Neural crest cell (in vitro differentiated cells): ENCODE results near the gene HNMT. TPM values are rescaled to one million over a fixed set of nuclear protein-coding genes. Genes with fewer than 3 reads are reported as not detected.

Experiments used
- DNase-seq: peaks from one replicate; pipeline ENCODE4 v3.0.0; 2021; ENCODE audit warnings: low read depth, mixed read lengths, low spot score
- H3K27ac Mint-ChIP-seq: one replicate; pipeline ENCODE4 v1.8.0; 2021; ENCODE audit warnings: mild to moderate bottlenecking, mixed read lengths; ENCODE audit not compliant: unreplicated experiment
- H3K27me3 Mint-ChIP-seq: 2 replicates; pipeline ENCODE4 v1.8.0; 2021; ENCODE audit warnings: low read depth, mild to moderate bottlenecking, mixed read lengths
- H3K36me3 Mint-ChIP-seq: 2 replicates; pipeline ENCODE4 v1.8.0; 2021; ENCODE audit warnings: low read depth, mild to moderate bottlenecking, mixed read lengths
- H3K4me1 Mint-ChIP-seq: 2 replicates; pipeline ENCODE4 v1.8.0; 2021; ENCODE audit warnings: mixed read lengths
- H3K4me3 Mint-ChIP-seq: one replicate; pipeline ENCODE4 v1.8.0; 2021; ENCODE audit warnings: mild to moderate bottlenecking, mixed read lengths
- H3K9me3 Mint-ChIP-seq: 2 replicates; pipeline ENCODE4 v1.8.0; 2021; ENCODE audit warnings: mixed read lengths
- total RNA-seq: library from RNA; stranded (reverse); gene quantifications from 2 replicates; pipeline ENCODE4 v1.2.1, GENCODE V29; 2021
- TF ChIP-seq, protein P1 (sequence below): fragments of 200-600 bp; sonication (generic); conservative IDR thresholded peaks from 2 replicates; pipeline ENCODE4 v1.5.0; 2021; ENCODE audit warnings: antibody characterized with exemption, mild to moderate bottlenecking

The HNMT gene
- total RNA-seq, 1 donor from 2014 or later, result 5.5 TPM

GRCh38 chr2:137975280-137976271 lies 11.3 kb downstream of the HNMT start:
- TF ChIP-seq, protein P1, sequence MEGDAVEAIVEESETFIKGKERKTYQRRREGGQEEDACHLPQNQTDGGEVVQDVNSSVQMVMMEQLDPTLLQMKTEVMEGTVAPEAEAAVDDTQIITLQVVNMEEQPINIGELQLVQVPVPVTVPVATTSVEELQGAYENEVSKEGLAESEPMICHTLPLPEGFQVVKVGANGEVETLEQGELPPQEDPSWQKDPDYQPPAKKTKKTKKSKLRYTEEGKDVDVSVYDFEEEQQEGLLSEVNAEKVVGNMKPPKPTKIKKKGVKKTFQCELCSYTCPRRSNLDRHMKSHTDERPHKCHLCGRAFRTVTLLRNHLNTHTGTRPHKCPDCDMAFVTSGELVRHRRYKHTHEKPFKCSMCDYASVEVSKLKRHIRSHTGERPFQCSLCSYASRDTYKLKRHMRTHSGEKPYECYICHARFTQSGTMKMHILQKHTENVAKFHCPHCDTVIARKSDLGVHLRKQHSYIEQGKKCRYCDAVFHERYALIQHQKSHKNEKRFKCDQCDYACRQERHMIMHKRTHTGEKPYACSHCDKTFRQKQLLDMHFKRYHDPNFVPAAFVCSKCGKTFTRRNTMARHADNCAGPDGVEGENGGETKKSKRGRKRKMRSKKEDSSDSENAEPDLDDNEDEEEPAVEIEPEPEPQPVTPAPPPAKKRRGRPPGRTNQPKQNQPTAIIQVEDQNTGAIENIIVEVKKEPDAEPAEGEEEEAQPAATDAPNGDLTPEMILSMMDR, result no peak
- H3K4me3 Mint-ChIP-seq, result no peak overlapping the region
- no peaks in the 10 kb centered on the region for H3K36me3 Mint-ChIP-seq
- no peaks in the 10 kb centered on the region for H3K27me3 Mint-ChIP-seq
- no peak for DNase-seq
- no peak overlapping the region for H3K27ac Mint-ChIP-seq
- H3K9me3 Mint-ChIP-seq, result no peaks in the 10 kb centered on the region
- no peaks in the 10 kb centered on the region for H3K4me1 Mint-ChIP-seq

GRCh38 chr2:137976274-137976673 lies 12.0 kb downstream of the HNMT start:
- Mint-ChIP-seq H3K4me3 (no peak overlapping the region), H3K27ac (no peak overlapping the region)
- TF ChIP-seq, protein P1, result no peak

DNA sequence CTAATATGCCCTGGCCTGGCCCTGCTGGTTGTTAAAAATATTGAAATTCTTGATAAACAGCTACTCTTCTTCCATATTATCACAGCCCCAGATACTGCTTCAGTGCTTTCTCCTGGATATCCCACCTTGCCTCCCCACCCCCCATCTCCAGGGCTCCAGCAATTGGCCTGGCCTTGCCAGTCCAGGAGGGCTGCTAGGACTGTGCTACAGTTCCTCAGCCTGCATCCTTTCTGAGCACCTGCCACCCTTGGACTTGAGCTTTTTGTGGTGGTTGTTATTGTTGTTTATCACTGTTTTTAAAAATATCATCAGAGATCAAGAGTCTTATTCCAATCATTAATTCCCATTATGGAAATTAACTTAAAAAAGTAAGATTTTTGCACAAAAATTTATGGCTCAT lies 13.5 kb downstream of the HNMT start:
- TF ChIP-seq, protein P1, result no peak
- H3K4me3 Mint-ChIP-seq, result no peak overlapping the region
- H3K4me1 Mint-ChIP-seq, result peaks cover 6% of the 10 kb centered on the region
- H3K27ac Mint-ChIP-seq, result no peak overlapping the region
- no peaks in the 10 kb centered on the region for H3K9me3 Mint-ChIP-seq
- no peaks in the 10 kb centered on the region for H3K36me3 Mint-ChIP-seq
- H3K27me3 Mint-ChIP-seq, result no peaks in the 10 kb centered on the region
- no peak for DNase-seq

More at GRCh38 chr2:137976274-137976673, 12.0 kb downstream of the HNMT start:
- H3K36me3 Mint-ChIP-seq, result no peaks in the 10 kb centered on the region
- no peak for DNase-seq
- H3K27me3 Mint-ChIP-seq, result no peaks in the 10 kb centered on the region
- H3K4me1 Mint-ChIP-seq, result no peaks in the 10 kb centered on the region
- no peaks in the 10 kb centered on the region for H3K9me3 Mint-ChIP-seq

GRCh38 chr2:137980459-137980858 lies 16.2 kb downstream of the HNMT start:
- Mint-ChIP-seq H3K9me3 (no peaks in the 10 kb centered on the region), H3K27ac (no peak overlapping the region)

GRCh38 chr2:137981112-137981656 lies 16.9 kb downstream of the HNMT start:
- no peak overlapping the region for H3K27ac Mint-ChIP-seq
- no peaks in the 10 kb centered on the region for H3K9me3 Mint-ChIP-seq
- TF ChIP-seq, protein P1, result no peak
- DNase-seq, result no peak
- H3K36me3 Mint-ChIP-seq, result no peaks in the 10 kb centered on the region
- no peak overlapping the region for H3K4me3 Mint-ChIP-seq
- H3K27me3 Mint-ChIP-seq, result no peaks in the 10 kb centered on the region
- H3K4me1 Mint-ChIP-seq, result peaks cover 9% of the 10 kb centered on the region

More at GRCh38 chr2:137980459-137980858, 16.2 kb downstream of the HNMT start:
- H3K27me3 Mint-ChIP-seq, result no peaks in the 10 kb centered on the region
- no peaks in the 10 kb centered on the region for H3K36me3 Mint-ChIP-seq
- TF ChIP-seq, protein P1, result no peak
- H3K4me1 Mint-ChIP-seq, result peaks cover 9% of the 10 kb centered on the region
- no peak overlapping the region for H3K4me3 Mint-ChIP-seq
- DNase-seq, result no peak
